Superior temporal gyrus (tissue), 1 donor: ENCODE results near the gene STOX2.
A peak's percentile ranks its signal among the peaks of the same experiment; 100 is the strongest.
"Not testable (repeated sequence)": the region's sequence is repeated elsewhere in the genome, so short reads cannot be mapped to it uniquely, and the experiment has no call there.

Experiments
- DNase-seq: peaks from one replicate; pipeline ENCODE4 v3.0.0-alpha.2; 2016; ENCODE audit errors: extremely low spot score

The STOX2 gene

DNA sequence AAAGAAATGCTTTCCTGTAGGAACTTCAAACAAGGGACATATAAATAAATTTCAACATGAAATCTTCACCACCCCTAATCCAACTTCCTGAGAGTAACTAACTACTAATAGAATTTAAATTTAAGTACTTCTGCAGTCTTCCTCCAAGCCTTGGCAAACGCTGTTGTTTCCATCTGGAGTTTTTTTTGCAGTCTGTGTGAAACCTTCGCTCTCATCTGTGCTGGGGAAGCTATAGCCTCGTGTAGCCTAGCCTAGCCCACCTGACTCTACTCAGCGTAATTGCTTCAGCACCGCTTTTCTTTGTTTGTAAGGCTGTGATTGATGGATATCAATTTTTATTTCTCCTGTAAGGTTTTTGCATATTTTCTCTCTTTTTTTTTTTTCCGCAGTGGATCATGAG, 30.9 kb downstream of the STOX2 start:
- no peak for DNase-seq

DNA sequence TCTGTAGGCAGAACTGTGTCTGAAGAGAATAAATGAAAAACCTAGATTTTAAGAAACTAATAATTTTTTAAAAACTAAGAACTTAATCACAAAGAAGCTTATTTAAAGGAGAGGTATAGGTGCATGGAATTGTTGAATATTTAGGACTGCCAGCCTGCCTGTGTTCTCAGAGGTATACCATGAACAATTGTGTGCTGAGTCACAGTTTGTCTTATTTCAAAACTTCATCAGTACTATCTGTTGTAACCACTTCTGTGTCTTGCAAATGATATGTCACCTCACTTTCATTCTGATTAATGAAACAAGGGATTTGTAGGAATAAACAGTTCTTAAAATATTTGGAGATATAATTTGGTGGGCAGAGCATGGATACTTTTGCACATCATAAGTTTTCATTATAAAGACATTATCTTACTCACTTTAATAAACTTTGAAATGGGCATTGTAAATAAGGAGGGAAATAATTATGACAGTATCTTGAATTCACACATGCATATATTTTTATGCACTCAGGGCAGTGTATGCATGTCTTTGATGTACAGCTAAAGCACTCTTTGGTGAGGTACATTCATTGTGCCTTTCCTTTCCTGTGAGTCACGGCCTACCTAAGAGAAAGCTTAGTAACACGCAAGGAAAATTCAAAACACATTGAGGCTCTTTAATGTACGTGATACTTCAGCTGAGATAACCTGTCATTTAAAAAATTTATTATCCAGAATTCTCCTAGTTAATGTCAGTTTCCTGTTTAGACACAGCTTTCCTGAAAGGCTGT, 31.7 kb downstream of the STOX2 start:
- no peak for DNase-seq

DNA sequence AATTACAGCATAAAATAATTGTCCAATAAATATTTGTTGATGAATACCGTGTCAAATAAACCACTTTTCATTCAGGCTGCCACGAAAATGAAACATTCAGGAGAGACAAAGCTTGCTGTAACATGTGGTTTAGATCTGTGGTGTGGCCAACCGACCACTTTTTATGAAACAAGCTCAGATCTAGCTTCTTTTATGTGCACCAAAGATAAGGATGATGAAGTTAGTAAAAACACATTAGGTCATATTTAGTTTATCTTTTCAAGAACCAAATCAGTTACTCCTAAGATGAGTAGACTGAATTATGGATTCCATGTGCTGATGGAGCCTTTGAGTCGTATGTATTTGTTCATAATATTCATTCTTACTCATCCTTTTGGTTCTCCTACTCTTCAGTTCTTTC, 35.8 kb downstream of the STOX2 start:
- DNase-seq = no peak

DNA sequence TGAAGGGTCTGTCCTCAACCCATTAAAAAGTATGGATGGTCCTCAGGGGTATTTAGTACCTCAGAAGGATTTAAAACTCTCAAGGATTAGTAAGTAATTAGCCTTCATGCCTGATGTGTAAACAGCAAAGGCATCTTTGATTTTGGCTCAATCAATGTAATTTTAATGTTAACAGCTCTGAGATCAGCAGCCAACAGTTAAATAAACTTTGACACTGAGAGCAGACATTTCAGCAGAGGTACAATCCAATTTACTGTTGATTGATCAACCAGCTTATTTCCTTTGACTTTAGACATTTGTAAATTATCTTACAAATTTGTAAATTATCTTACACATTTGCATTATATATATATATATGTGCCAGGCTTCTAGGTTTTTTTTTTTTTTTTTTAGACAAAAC, 36.9 kb downstream of the STOX2 start:
- DNase-seq = no peak

DNA sequence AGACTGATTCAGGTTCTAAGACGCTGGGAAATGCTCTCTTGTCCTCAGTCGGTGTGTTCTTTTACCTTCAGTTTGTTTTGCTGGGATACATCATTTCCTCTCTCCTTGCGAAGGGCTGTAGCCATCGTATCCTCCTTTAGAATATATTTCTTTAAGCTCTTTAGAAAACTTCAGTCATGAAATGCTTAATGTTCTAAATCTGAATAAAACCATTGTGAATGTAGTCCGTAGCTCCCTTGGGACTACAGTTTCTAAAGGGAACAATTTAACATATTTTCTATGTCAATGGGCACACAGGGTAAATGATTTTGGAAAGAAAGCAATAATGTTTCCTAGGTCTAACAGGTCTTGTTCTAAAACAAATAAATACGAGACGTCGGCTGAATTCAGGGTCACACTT, 40.6 kb downstream of the STOX2 start:
- DNase-seq = no peak

DNA sequence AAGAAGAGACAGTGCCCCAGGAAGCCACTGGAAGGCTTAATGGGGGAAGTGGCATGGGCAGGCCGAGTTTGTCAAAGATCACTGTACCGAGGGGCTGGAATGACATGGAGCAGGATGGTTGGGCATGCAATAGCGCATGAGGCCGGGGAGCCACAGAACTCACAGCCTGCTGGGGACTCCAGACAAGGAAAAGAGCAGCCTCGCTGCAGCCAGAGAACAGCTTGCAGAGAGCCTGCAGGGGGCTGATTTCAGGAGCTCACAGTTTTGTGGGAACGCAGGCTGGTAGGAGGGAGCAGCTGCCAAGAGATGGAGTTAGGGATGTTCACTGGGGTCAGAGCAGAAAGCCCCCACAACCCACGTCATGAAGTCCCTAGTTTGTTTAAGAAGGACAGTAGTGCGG, 45.4 kb downstream of the STOX2 start:
- no peak for DNase-seq

DNA sequence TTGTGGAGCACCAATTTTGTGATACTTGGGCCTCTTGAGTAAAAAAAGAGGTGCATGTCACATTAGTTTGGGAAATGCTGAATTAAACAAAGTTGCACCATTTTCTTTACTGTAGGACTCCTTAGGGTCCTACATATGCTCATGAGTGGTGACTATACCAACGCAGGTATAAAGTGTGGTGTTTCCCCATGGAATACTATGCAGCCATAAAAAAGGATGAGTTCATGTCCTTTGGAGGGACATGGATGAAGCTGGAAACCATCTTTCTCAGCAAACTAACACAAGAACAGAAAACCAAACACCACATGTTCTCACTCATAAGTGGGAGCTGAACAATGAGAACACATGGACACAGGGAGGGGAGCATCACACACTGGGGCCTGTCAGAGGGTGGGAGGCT, 47.5 kb downstream of the STOX2 start:
- DNase-seq = not testable (repeated sequence)

DNA sequence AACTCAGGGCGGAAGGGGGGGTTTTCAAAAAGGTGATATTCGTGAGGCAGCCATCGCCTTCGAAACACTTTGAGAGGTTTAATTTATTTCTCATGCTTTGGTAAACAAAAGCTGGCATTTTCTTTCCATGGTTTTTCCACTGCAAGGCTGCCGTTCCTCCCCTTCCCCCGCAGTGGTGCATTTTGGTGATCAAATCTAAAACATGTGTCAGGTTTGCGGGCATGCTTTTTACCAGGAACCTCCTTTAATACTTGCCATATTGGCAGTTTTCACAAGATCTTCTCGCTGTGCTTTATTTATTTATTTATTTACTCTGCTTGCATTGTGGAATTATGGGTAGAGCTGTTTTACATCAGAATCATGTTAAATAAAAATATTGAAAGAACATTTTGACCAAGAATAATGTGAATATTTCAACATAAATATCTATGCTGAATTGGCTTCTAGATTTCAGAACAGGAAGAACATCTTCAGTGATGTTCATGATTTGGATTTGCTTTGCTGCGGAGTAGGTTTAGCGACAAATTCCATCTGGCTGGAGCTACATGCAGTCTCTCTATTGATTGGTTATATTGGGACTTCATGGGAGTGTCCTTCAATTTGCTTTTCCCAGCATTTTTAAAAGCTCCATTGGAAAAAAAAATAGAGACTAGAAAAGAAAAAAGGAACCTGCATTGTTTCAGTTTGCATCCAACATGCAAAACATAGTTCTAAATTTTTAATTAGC, 54.4 kb downstream of the STOX2 start:
- peak; percentile 63 for DNase-seq

DNA sequence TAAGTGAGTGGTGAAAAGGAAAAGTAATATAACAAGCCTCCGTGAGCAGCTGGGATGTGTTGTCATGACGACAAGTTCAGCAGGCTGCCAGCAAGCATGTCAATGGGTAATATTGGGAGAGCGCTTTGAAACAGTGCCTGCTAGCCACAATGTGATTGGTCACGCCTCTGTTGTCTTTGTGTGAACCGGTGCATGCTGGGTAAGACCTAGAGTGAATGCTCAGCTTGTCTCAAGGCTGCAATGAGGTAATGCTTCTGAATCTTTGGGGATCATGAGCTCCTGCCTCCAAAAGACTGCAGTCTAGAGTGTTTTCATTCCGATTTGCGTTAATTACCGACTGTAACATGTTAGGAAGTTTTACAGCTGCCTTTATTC, 54.9 kb downstream of the STOX2 start:
- peak; percentile 99 for DNase-seq

DNA sequence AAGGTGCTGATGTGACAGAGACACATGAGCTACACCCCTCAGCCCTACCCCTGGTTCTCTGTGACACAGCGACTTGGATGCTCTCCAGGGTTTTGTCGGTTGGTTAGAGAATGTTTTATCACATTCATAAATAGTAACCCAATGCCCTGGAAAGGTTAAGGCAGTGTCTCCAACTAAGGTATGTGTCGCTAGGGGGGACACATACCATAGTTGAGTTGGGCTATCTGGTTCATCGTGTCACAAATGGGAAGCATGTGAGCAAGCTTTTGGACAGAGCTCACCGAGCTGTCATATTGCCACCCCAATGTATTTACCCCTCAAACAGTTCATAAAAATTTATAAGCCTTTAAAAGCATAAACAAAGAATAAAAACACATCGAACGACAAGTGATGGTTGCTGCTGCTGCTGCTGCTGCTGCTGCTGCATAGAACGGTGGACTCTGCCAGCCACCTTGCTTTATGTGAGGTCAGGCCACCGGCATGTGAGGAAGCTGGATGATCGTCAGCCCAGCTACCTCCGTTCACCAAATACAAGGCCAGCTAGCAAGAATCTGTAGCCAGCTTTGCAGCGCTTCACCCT, 55.9 kb downstream of the STOX2 start:
- DNase-seq = peak; percentile 80

DNA sequence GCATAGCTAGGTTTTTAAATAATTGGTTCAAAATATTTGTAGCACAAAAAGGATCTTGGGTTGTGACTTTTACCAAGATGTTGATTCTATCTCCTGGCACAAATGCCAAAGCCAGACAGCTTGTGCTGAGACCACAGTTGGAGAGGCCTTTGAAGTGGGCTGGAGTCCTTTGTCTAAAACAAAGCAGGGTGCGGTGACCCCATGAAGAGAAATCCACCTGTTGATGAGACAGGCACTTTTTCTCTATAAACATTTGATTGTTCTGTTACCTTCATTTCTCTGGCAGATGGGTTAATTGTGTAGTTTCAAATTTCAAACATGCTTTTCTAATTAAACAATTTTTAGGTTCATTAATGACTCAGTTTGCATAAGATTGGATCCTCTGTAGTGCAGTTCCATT, 56.7 kb downstream of the STOX2 start:
- DNase-seq = no peak

DNA sequence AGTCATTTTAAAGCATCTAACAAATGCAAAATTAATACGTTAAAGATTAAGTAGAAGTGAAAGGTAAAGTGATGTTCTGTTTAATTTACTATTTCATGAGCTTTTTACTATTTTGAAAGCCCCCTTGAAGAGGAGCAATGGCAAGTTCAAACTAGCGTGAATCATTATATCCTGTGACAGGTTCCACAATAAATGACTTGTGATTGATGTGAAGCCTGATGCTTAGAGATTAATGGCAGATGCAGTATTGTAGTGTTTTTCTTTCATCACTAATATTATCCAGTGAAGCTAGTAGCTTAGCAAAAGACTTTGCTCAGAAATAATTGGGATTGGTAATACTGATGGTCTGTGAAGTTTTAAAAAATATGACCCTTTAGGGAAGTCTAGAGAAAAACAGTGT, 57.3 kb downstream of the STOX2 start:
- peak; percentile 27 for DNase-seq

DNA sequence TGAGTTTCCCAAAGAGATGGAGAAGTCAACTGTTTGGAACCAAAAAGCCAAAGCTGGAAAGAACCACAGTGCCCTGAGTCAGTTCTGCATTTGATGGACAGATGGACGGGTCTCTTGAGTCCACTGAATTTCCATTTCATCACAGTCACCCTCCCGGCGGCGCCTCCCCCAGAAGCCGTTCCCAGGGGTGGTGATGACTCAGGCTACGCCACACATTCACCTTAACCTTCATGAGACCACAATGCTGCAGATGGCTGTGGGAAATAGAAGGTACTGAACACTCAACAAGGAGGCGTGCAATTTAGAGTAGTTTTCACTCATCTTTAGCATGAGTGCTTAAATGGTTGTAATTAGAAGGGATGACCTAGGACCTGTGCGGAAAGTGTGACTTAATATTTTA, 61.3 kb downstream of the STOX2 start:
- DNase-seq = no peak

DNA sequence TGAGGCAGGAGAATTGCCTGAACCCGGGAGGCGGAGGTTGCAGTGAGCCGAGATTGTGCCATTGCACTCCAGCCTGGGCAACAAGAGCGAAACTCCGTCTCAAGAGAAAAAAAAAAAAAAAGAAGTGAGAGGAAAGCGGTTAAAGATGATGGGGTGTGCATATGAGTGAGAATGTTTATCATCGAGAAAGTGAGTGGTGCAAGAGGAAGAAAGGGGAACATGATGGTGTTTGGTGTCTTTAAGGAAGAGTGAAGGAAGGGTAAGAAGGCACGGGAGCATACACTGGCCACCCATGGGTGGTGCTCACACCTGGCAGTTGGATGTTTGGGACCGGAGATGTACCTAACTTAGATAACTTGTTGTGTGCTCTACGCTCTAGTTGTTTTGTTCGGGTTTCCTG, 62.2 kb downstream of the STOX2 start:
- DNase-seq = no peak

DNA sequence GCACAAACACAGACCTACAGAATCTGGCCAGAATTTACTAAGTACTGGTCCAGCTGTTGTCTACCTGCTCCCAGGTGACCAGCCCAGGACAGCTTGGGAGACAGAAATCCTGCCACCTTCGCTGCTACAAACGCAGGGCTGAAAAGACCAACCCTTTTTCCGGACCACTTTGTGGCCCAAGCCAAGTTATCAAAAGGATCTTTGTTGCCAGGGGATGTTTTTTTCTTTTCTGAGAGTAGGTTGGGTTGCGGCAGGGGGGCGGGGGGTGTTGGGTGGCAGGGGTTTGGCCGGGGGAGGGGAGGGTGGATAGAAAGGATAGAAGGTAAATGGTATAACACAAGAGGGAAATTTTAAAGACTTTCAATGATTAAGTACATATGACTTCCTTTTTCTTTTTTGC, 63.4 kb downstream of the STOX2 start:
- DNase-seq = no peak

DNA sequence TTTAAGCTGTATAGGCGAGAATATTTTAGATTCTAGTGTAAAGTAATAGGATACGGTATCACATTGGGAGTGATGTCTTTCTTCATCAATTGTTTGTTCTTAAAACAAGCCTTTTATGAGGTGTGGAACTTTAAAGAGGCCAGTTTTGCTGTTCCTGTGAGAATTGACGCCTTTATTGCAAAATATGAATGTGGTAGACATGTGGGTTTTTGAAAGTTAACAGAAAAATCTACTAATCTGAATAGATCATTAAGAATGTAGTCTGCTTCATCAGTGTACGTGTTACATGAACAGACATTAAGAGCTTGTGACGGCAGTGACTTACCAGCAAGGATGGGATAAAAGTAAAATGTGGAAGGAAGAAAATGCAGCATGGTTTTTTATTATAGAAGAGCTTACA, 63.8 kb downstream of the STOX2 start:
- DNase-seq = no peak

DNA sequence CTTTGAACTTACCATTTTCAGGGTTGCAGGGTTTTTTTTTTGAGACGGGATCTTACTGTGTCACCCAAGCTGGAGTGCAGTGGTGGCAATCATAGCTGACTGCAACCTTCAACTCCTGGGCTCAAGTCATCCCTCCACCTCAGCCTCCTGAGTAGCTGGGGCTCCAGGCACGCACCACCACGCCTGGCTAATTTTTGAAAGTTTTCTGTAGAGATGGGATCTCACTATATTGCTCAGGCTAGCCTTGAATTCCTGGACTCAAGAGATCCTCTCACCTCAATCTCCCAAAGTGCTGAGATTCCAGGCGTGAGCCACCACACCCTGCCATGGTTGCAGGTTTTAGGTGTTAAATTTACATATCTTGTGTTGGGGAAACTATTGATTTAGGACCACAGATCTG, 64.5 kb downstream of the STOX2 start:
- DNase-seq = no peak

DNA sequence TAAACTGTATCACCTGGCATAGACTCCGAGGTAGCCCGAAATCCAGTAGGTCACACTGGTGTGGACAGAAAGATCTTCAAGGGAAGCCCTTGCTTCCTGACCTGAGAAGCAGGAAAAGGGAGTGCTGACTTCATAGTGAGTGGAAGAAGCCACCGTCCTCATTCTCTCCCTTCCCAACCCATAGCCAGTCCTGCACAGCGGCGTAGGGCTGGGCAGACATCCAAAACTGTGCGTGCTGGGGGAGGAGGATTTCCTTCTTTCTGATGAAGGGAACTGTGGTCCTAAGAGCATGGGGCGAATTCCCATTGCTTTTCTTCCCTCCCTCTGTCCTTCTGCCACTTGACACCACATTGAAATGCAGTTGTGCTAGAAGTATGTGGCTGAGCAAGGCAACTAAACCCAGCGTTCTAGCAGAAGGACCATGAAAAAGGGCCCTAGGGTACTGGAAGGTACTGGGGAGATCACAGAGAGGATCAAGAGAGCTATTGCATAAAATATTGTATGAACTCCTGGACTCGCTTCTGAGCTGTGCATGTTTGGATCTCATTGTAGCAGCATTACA, 66.9 kb downstream of the STOX2 start:
- DNase-seq = peak; percentile 64

DNA sequence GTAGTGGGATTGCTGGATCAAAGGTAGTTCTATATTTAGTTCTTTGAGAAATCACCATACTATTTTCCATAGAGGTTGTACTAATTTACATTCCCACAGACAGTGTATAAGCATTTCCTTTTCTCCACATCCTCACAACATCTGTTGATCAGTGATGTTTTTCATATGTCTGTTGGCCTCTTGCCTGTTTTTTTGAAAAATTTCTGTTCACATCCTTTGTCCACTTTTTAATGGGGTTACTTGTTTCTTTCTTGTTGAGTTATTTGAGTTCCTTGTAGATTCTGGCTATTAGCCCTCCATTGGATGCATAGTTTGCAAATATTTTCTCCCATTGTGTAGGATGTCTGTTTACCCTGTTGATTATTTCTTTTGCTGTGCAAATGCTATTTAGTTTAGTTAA, 72.6 kb downstream of the STOX2 start:
- no peak for DNase-seq

DNA sequence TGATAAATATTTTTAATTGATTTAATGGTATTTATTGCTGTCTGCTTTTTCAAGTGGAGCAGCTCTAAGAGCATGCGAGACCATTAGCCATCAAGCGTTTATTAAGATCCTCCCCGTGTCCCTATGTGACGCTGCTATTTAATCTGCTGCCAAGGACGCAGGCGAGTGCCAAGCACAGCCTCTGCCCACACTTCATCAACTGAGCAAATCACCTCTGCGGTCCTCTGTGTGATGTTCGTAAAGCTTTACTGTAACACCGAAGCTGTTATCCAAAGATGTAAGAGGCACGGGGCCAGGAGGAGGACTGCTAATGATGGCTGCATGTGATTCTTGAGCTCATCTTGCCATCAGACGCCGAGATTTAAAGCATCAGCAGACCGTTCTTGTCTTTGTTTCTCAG, 79.5 kb downstream of the STOX2 start:
- peak; percentile 72 for DNase-seq

DNA sequence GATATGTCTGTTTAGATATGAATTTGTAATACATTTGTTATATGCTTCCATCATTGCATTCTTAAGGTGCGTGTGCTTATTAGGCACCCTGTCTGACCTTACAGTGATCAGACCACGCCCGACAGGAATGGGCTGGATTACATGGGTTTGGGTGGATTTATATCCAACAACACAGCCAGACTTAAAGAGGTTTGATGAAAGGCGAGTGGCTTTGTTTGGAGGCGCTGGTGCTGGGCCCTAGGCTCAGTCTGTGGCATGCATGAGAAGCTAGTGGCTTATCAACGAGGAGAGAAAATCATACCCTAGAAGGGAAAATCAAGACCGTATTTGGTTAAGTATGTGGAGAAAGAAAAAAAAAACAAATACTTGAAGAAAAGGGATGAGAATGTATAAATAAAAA, 80.7 kb downstream of the STOX2 start:
- DNase-seq = no peak

DNA sequence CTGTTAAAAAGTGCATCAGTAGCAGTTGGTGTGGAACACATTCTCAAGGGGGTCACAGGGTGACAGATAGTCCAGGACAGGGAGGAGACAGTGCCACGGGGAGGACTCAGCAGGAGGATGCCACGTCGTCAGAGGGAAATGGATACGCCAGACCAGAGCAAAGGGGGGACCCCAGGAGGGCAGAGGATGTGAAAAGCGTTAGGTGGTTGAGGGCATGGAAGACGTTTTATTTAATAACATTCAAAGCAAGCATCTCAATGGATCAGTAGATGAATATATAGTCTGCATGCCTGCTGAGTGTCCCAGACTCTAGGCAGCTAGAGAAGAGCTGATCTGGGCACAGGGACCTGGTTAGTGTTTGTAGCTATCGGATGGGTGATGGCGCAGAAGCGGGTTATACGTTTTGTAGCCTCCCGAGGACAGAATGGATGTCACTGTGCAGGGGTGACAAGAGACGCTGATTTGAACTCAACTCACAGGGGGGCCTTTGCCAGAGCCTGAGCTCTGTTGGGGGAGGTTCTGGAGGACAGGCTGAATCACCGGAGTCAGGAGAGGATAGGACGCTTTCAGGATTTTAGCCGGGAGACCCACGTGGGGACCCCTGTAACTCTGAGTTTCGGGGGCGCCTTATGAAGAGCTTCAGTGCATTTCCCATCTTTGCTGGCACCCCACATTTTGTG, 81.3 kb downstream of the STOX2 start:
- DNase-seq = no peak
